Immature natural killer cell (primary cell): Measurements from ENCODE around the gene RMI2. TPM values are rescaled to one million over a fixed set of nuclear protein-coding genes. Genes with fewer than 3 reads are reported as not detected.
"Not testable (repeated sequence)": the region's sequence is repeated elsewhere in the genome, so short reads cannot be mapped to it uniquely, and the experiment has no call there.

Experiments used
- DNase-seq, 3 donors: peaks; one replicate each; pipeline ENCODE4 v3.0.0; 2022; ENCODE audit warnings: mixed read lengths in 1 of 3
- H3K27ac Mint-ChIP-seq, 6 donors: one replicate each; pipeline ENCODE4 v1.8.0; 2020; ENCODE audit warnings: mixed read lengths in 6 of 6, mild to moderate bottlenecking in 5 of 6, inconsistent platforms in 4 of 6, moderate library complexity in 3 of 6
- H3K27me3 Mint-ChIP-seq, 3 donors: one replicate each; pipeline ENCODE4 v1.8.0; 2020 to 2021; ENCODE audit warnings: low read depth in 3 of 3, mild to moderate bottlenecking in 3 of 3, mixed read lengths in 3 of 3, moderate library complexity in 3 of 3, inconsistent platforms in 1 of 3
- H3K36me3 Mint-ChIP-seq, 3 donors: one replicate each; pipeline ENCODE4 v1.8.0; 2020; ENCODE audit warnings: mixed read lengths in 3 of 3, inconsistent platforms in 2 of 3, mild to moderate bottlenecking in 2 of 3
- H3K4me1 Mint-ChIP-seq, 2 donors: one replicate each; pipeline ENCODE4 v1.8.0; 2020; ENCODE audit warnings: inconsistent platforms in 2 of 2, mild to moderate bottlenecking in 2 of 2, mixed read lengths in 2 of 2, moderate library complexity in 1 of 2
- H3K4me3 Mint-ChIP-seq, 5 donors: one replicate each; pipeline ENCODE4 v1.8.0; 2020; ENCODE audit warnings: mild to moderate bottlenecking in 5 of 5, mixed read lengths in 5 of 5, inconsistent platforms in 3 of 5, moderate library complexity in 3 of 5
- H3K9me3 Mint-ChIP-seq, 6 donors: one replicate each; pipeline ENCODE4 v1.8.0; 2020; ENCODE audit warnings: mild to moderate bottlenecking in 6 of 6, mixed read lengths in 6 of 6, inconsistent platforms in 4 of 6, moderate library complexity in 3 of 6
- polyA plus RNA-seq, 3 donors: library from polyadenylated mRNA; unstranded; fragments of 300-500 nt; fragmentation: Illumina TruSeq; gene quantifications; one replicate each; pipeline ENCODE4 v1.2.3, GENCODE V29; 2021

RMI2 gene
- 1 to 10 TPM; 1.6 to 5.5 (median 5.2) TPM for polyA plus RNA-seq

DNA sequence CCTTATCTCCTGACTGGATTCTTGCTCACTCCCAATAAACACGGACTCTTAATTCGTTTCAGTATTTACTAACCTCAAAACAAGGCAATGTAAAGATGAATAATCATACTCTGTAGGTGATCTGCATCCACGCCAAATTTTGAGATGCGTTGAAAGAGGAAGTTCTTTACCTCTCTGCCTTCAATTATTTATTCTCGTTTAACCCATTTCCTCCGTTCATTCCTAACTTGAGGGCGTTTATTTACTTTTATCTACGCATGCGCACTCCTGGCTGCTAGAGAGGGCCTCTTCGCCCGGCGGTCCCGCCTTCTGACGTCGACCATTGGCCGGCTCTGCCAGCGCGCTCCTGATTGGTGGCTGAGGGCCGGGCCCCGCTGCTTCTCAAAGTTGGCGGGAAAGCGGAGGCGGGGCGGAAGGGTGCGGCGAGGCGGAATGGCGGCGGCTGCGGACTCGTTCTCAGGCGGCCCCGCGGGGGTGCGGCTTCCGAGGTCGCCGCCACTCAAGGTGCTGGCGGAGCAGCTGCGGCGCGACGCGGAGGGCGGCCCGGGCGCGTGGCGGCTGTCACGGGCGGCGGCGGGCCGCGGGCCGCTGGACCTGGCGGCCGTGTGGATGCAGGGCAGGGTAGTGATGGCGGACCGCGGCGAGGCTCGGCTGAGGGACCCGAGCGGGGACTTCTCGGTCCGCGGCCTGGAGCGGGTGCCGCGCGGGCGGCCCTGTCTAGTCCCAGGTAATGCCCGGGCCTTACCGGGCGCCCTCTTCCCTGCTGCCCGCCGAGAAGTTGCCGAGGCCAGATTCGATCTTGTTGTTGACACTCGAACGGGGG, at the start of gene RMI2:
Gene RMI2 (plus strand): TSS at position 420 of the 823 bp plus-strand sequence. CDS start 13 bp downstream, at position 433.
- Mint-ChIP-seq H3K27me3 (peaks cover 5 to 11% (median 10%) of the 10 kb centered on the region in 3 donors), H3K9me3 (no peaks in the 10 kb centered on the region), H3K4me1 (peaks cover 7 to 8% of the 10 kb centered on the region in 2 donors), H3K27ac (peak within 1 kb of the TSS in 4 of 6 donors; percentile 17 to 46 (median 26)), H3K4me3 (peak within 1 kb of the TSS; percentile 81 to 89 (median 86)), H3K36me3 (no peaks in the 10 kb centered on the region)
- peak; percentile 94 to 95 (median 94) for DNase-seq

DNA sequence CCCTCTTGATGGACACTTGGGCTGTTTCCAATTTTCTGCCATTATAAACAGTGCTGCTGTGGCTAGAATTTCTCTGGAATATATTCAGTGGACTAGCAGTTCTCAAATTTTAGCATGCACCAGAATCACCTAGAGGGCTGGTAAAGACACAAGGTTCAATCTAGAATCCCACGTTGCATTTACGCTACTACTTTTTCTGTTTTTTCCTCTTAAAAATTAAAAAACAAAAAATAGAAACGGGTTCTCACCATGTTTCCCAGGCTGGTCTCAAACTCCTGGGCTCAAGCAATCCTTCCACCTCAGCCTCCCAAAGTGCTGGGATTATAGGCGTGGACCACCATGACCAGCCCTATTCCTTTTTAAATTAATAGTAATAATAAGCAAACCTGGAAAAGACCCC, 49.6 kb upstream of the RMI2 start:
- no peak overlapping the region for H3K27ac Mint-ChIP-seq
- peaks cover 27 to 43% (median 35%) of the 10 kb centered on the region in 3 donors for H3K27me3 Mint-ChIP-seq
- no peak for DNase-seq
- H3K4me1 Mint-ChIP-seq: peaks cover 19 to 20% of the 10 kb centered on the region in 2 donors
- no peaks in the 10 kb centered on the region for H3K9me3 Mint-ChIP-seq
- H3K36me3 Mint-ChIP-seq: no peaks in the 10 kb centered on the region
- H3K4me3 Mint-ChIP-seq: no peak overlapping the region

DNA sequence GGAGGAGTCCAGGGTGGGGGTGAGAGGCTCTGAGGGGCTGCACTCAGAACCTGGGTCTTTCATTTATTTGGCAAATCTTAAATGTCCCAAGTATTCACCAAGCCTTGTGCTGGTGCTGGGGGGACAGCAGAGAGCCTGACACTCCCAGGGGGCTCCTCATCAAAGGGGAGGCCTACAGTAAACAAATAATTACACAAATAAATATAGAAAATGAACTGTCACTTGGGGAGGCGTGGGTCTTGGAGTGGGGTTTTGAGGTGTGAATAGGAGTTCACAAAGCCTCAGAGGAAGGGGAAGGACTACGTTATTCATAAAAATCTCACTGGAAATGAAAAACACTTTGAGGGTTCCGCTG, 48.9 kb upstream of the RMI2 start:
- H3K27me3 Mint-ChIP-seq: peaks cover 29 to 44% (median 31%) of the 10 kb centered on the region in 3 donors
- no peak overlapping the region for H3K27ac Mint-ChIP-seq

DNA sequence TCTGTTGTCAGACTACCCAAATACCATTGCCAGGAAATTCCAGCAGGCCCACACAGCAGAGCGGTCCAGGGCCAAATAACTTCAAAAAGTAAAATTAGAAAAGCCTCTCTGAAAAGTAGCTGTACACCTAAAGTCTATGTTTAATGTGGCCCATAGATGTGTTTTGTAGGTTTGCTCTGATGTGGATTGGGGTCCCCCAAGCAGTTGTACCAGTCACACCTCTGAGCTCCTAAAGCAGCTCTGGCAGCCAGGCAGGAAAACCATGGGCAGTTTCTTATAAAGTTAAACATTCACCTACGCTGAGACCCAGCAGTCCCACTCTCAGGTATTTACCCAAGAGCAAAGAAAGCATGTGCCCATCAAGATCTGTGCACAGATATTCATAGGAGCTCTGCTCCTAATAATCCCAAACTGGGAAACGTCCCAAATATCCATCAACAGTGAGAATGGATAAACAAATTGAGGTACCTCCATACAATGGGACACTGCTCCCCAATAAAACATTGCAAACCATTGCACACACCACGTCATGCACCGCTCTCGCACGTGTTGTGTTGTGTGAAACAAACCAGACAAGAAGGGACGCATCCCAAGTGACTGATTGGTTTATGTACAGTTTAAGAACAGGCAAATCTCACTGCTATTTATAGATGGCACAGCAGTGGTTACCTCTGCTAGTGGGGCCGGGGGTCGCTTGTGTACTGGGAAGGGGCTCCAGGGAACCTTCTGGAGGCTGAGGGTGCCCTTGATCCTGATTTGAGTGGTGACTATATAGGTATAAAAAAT, 48.4 kb upstream of the RMI2 start:
- peak overlapping the region in 1 of 6 donors; percentile 3 for H3K27ac Mint-ChIP-seq
- H3K9me3 Mint-ChIP-seq: no peaks in the 10 kb centered on the region
- no peaks in the 10 kb centered on the region for H3K36me3 Mint-ChIP-seq
- no peak for DNase-seq
- H3K4me3 Mint-ChIP-seq: peak overlapping the region; percentile 67 to 81 (median 74)
- H3K27me3 Mint-ChIP-seq: peaks cover 25 to 39% (median 27%) of the 10 kb centered on the region in 3 donors
- peaks cover 19 to 20% of the 10 kb centered on the region in 2 donors for H3K4me1 Mint-ChIP-seq

More for the DNA sequence above, 48.9 kb upstream of the RMI2 start:
- Mint-ChIP-seq H3K9me3 (no peaks in the 10 kb centered on the region), H3K4me1 (peaks cover 19 to 20% of the 10 kb centered on the region in 2 donors), H3K36me3 (no peaks in the 10 kb centered on the region), H3K4me3 (peak overlapping the region in 1 of 5 donors; percentile 10)
- DNase-seq: no peak

DNA sequence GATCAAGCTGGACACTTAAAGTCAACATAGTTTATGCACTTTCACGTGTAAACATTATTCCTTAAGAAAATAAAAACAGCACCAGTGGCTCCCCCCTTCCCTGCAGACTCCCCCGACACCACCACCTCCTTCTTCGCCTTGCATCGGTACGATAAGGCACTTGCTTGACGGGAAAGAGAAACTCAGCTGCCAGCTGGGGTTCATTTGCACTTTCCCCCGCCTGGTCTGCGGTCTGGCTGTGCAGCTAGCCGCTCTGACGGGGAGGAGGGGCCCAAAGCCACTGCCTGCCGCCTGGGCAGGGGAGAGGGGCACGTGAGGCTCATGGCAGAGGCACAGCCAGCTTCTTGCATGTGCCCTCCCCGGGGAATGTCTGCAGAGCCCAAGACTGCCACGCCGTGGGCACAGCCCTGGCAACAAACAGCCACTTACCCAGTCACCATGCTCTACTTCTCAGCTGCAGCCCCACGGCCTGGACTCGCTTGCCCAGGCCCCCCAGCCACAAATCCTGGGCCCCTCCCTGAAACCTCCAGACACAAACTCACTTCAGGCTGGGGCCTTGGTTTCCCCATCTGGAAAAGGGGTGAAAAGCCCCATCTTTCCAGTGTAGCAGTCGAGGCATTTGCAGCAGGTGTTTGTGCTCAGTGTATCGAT, 47.6 kb upstream of the RMI2 start:
- H3K36me3 Mint-ChIP-seq: no peaks in the 10 kb centered on the region
- H3K4me1 Mint-ChIP-seq: peaks cover 19 to 20% of the 10 kb centered on the region in 2 donors
- H3K27me3 Mint-ChIP-seq: peaks cover 25 to 39% (median 27%) of the 10 kb centered on the region in 3 donors
- DNase-seq: peak; percentile 80 to 83 (median 83)
- H3K9me3 Mint-ChIP-seq: no peaks in the 10 kb centered on the region
- H3K4me3 Mint-ChIP-seq: peak overlapping the region; percentile 67 to 81 (median 74)
- H3K27ac Mint-ChIP-seq: peak overlapping the region in 1 of 6 donors; percentile 3

DNA sequence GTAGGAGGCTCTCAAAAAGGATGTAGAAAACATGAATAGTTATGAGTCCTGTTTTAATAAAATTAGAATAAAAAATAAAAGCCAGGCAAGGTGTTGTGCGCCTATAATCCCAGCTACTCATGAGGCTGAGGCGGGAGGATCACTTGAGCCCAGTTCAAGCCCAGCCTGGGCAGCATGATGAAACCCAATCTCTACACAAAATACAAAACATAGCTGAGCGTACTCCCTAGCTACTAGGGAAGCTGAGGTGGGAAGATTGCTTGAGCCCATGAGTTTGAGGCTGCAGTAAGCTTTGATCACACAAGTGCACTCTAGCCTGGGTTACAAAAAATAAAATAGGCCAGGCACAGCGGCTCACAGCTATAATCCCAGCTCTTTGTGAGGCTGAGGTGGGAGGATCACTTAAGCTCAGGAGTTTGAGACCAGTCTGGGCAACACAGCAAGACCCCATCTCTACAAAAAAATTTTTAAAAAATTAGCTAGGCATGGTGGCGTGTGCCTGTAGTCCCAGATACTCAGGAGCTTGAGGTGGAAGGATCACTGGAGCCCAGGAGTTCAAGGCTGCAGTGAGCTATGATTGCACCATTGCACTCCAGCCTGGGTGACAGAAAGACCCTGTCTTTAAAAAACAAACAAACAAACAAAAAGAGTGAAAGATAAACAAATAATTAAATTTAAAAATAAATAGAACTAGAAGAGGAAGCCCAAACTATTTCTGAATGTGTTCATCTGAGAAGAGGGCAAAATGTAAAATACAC, 46.9 kb upstream of the RMI2 start:
- H3K27ac Mint-ChIP-seq: no peak overlapping the region
- peak overlapping the region in 4 of 5 donors; percentile 46 to 81 (median 71) for H3K4me3 Mint-ChIP-seq
- no peaks in the 10 kb centered on the region for H3K9me3 Mint-ChIP-seq
- no peak for DNase-seq
- H3K27me3 Mint-ChIP-seq: peaks cover 18 to 33% (median 24%) of the 10 kb centered on the region in 3 donors
- H3K4me1 Mint-ChIP-seq: peaks cover 19 to 20% of the 10 kb centered on the region in 2 donors
- H3K36me3 Mint-ChIP-seq: no peaks in the 10 kb centered on the region

DNA sequence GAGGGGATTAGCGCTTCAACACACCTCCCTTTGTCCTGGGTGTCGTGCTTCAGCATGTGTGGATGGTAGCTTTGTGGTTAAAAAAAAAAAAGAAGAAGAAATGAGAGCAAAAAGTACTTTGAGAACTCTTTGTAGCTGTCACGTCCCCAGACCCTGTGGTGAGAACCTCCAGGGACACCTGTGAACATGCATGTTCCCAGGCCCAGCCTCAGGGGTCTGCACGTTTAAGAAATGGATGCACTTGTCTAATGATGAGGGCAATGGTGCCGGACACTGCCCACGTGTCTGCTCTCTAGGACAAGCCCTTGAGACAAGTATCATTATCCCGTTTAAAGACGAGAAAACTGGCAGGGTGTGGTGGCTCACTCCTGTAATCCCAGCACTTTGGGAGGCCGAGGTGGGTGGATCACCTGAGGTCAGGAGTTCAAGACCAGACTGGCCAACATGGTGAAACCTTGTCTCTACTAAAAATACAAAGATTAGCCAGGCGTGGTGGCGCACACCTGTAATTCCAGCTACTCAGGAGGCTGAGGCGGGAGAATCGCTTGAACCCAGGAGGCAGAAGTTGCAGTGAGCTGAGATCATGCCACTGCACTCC, 46.2 kb upstream of the RMI2 start:
- Mint-ChIP-seq H3K4me1 (peaks cover 19 to 20% of the 10 kb centered on the region in 2 donors), H3K27me3 (peaks cover 13 to 27% (median 16%) of the 10 kb centered on the region in 3 donors)
- not testable (repeated sequence) for H3K4me3 Mint-ChIP-seq, DNase-seq, H3K36me3 Mint-ChIP-seq, H3K27ac Mint-ChIP-seq, H3K9me3 Mint-ChIP-seq

DNA sequence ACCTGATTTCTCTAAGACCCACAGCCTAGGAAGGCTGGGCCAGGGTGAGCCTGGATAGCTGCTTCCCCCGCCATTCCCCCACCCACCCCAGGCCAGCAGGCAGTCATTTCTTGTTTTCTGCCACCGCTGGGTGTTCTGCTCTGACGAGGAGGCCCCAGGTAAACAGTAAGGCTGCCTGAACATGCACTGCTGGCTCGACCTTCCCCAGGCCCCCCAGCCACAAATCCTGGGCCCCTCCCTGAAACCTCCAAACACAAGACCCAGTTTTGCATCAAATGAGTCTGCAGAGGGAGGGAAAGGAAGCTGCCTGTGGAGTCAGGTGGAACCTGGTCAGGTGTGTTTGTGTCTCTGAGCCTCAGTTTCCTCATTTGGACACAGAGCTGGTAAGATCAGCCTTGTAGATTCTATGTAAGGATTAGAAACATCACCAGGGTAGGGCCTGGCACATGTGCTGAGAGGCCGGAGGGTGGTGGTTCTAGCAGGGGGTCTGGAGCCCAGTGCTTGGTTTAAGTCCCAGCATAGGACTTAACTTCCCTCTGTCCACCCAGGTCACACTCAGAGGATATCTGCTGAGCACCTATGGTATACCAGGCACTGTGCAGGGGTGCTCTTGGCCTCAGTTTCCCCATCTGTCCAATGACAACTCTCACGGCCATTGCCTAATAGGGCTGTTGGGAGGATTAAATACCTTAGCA, 45.2 kb upstream of the RMI2 start:
- DNase-seq: no peak
- Mint-ChIP-seq H3K36me3 (no peaks in the 10 kb centered on the region), H3K4me3 (no peak overlapping the region), H3K9me3 (peaks cover 0 to 2% (median 0%) of the 10 kb centered on the region in 6 donors), H3K27me3 (peaks cover 9 to 22% (median 19%) of the 10 kb centered on the region in 3 donors), H3K4me1 (peaks cover 19 to 20% of the 10 kb centered on the region in 2 donors), H3K27ac (no peak overlapping the region)

DNA sequence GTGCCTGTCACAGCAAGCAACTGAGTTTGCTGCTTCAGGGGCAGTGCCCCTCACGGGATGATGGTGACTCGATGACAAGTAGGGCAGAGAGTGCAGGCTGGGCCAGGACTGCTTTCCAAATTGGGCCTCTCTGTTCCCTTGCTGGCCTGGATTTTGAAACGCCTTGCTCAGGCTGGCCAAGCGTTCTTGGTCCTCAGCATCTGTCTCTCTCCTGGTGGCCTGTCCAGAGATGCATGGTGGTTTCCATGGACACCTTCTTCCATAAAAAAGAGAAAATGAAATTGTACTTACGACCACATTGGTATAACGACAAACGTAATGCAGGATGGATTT, 44.7 kb upstream of the RMI2 start:
- DNase-seq: no peak
- Mint-ChIP-seq H3K36me3 (no peaks in the 10 kb centered on the region), H3K9me3 (peaks cover 0 to 2% (median 0%) of the 10 kb centered on the region in 6 donors), H3K27me3 (peaks cover 9 to 24% (median 14%) of the 10 kb centered on the region in 3 donors), H3K4me3 (no peak overlapping the region), H3K4me1 (peaks cover 19 to 20% of the 10 kb centered on the region in 2 donors), H3K27ac (no peak overlapping the region)

DNA sequence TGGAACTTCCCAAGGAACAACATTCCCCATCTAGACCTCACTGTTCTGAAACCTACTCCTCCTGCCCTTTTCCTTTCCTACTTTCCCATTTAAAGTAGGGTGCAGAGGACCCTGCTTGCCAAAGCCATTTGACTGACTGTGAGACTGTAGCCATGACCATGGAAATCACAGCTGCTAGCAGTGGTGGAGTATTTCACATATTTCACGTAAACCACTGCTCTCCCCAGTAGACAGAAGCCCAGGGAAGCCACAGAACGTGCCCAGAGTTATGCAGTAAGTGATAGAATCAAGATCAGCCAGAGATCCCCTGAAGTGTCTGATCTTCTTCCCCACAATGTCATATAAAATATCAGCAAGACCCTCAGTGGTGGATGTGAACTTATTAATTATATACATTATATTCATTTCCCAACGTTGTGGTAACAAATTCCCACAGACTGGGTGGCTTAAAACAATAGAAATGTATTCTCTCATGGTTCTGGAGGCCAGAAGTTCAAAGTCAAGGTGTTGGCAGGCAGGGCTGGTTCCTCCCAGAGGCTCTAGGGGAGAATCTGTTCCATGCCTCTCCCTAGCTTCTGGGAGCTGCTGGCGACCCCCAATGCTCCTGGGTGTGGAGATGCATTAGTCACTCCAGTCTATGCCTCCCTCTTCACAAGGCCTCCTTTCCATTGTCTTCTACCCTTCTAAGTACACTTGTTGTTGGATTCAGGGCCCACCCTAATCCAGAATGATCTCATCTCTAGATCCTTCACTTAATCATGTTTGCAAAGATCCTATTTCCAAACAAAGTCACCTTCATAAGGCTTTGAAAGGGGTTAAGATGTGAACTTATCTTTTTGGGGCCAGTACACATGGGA, 43.4 kb upstream of the RMI2 start:
- no peak overlapping the region for H3K27ac Mint-ChIP-seq
- no peaks in the 10 kb centered on the region for H3K36me3 Mint-ChIP-seq
- H3K4me1 Mint-ChIP-seq: peaks cover 12 to 13% of the 10 kb centered on the region in 2 donors
- DNase-seq: no peak
- H3K4me3 Mint-ChIP-seq: no peak overlapping the region
- H3K27me3 Mint-ChIP-seq: peaks cover 9 to 26% (median 16%) of the 10 kb centered on the region in 3 donors
- peaks cover 0 to 2% (median 0%) of the 10 kb centered on the region in 6 donors for H3K9me3 Mint-ChIP-seq

DNA sequence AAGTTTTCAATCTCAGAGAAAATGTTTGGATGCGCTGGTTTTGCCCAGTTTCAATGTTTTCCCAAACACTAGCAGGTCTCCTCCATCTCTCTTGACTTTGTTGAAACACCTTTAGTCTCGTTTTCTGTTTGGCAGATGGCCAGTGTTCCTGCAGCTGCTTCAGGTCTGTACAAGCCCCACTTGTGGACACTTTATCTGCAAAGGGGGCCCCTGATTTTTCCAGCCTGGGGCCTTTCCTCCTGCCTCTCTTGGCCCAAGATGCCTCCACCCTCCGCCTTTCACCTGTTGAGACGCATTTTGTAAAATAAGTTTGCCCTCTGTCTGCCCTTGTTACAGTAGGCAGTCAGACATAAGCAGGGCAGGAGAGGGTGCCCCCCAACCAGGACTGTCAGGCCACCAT, 42.3 kb upstream of the RMI2 start:
- Mint-ChIP-seq H3K27me3 (peaks cover 6 to 20% (median 12%) of the 10 kb centered on the region in 3 donors), H3K27ac (no peak overlapping the region), H3K4me1 (peaks cover under 1 to 2% of the 10 kb centered on the region in 2 donors), H3K36me3 (no peaks in the 10 kb centered on the region), H3K4me3 (no peak overlapping the region), H3K9me3 (peaks cover 0 to 2% (median 0%) of the 10 kb centered on the region in 6 donors)
- no peak for DNase-seq
